ENCODE results near the gene TRIP11. TPM values are rescaled to one million over a fixed set of nuclear protein-coding genes. Genes with fewer than 3 reads are reported as not detected.

TRIP11 gene
- total RNA-seq, 1 donor from 2014 or later: 46.8 TPM

Other genes with a start within 250 kb of the TRIP11 start
- gene TC2N, start 172.5 kb downstream of the TRIP11 start, total RNA-seq (ENCODE audit: unreplicated experiment): 1.4 TPM
- gene FBLN5, start 92.4 kb downstream of the TRIP11 start, total RNA-seq (ENCODE audit: unreplicated experiment): 0.26 TPM
- gene ATXN3, start 66.5 kb upstream of the TRIP11 start, total RNA-seq (ENCODE audit: unreplicated experiment): 32.7 TPM
- gene NDUFB1, start 81.6 kb upstream of the TRIP11 start, total RNA-seq (ENCODE audit: unreplicated experiment): 117 TPM
- 80.3 TPM for gene CPSF2, start 81.9 kb upstream of the TRIP11 start, total RNA-seq (ENCODE audit: unreplicated experiment)

Data from endothelial cell (in vitro differentiated cells).